Subcutaneous abdominal adipose tissue (tissue), 5 donors: ENCODE results near the gene ATP6V1A.

Experiments used
- H3K27ac ChIP-seq: one replicate; pipeline ENCODE4 v1.7.0; 2013; ENCODE audit warnings: low read depth, mild to moderate bottlenecking, inconsistent platforms, low read length, moderate library complexity
- H3K27me3 ChIP-seq, 5 donors: one replicate each; pipeline ENCODE4 v1.7.0; 2013; ENCODE audit warnings: low read length in 5 of 5, inconsistent platforms in 1 of 5; ENCODE audit not compliant: control insufficient read depth in 5 of 5, insufficient read depth in 4 of 5
- H3K36me3 ChIP-seq, 5 donors: one replicate each; pipeline ENCODE4 v1.7.0; 2013; ENCODE audit warnings: low read length in 5 of 5; ENCODE audit not compliant: control insufficient read depth in 5 of 5, insufficient read depth in 5 of 5
- H3K4me1 ChIP-seq, 5 donors: one replicate each; pipeline ENCODE4 v1.7.0; 2013; ENCODE audit warnings: low read length in 5 of 5, mild to moderate bottlenecking in 3 of 5, moderate library complexity in 1 of 5; ENCODE audit not compliant: control insufficient read depth in 5 of 5, insufficient read depth in 5 of 5
- H3K4me3 ChIP-seq, 5 donors: one replicate each; pipeline ENCODE4 v1.7.0; 2013; ENCODE audit warnings: low read length in 5 of 5, low read depth in 1 of 5
- H3K9ac ChIP-seq, 5 donors: one replicate each; pipeline ENCODE4 v1.7.0; 2013; ENCODE audit warnings: low read length in 5 of 5, mild to moderate bottlenecking in 4 of 5, moderate library complexity in 3 of 5
- H3K9me3 ChIP-seq, 5 donors: one replicate each; pipeline ENCODE4 v1.7.0; 2013; ENCODE audit warnings: low read length in 5 of 5; ENCODE audit not compliant: control insufficient read depth in 5 of 5
- donor health status: healthy.
- donor health status: healthy.
- donor health status: healthy.
- donor health status: healthy.
- donor health status: healthy.

The ATP6V1A gene

GRCh38 chr3:113719758-113720157, 27.1 kb upstream of the ATP6V1A start:
- Histone ChIP-seq H3K9me3 (no peaks in the 10 kb centered on the region), H3K27me3 (no peaks in the 10 kb centered on the region), H3K36me3 (peaks cover 15 to 34% (median 28%) of the 10 kb centered on the region in 5 donors), H3K4me1 (peaks cover 0 to 35% (median 19%) of the 10 kb centered on the region in 5 donors), H3K9ac (no peak overlapping the region), H3K27ac (no peak overlapping the region), H3K4me3 (no peak overlapping the region)

GRCh38 chr3:113721636-113722035, 25.2 kb upstream of the ATP6V1A start:
- Histone ChIP-seq H3K27ac (no peak overlapping the region), H3K36me3 (peaks cover 15 to 34% (median 28%) of the 10 kb centered on the region in 5 donors), H3K9me3 (no peaks in the 10 kb centered on the region), H3K4me1 (peaks cover 0 to 18% (median 7%) of the 10 kb centered on the region in 5 donors), H3K4me3 (no peak overlapping the region), H3K9ac (no peak overlapping the region), H3K27me3 (no peaks in the 10 kb centered on the region)

GRCh38 chr3:113728661-113729060, 18.2 kb upstream of the ATP6V1A start:
- peaks cover 0 to 8% (median 3%) of the 10 kb centered on the region in 5 donors for H3K36me3 ChIP-seq
- no peaks in the 10 kb centered on the region for H3K27me3 ChIP-seq
- H3K4me1 ChIP-seq, result no peaks in the 10 kb centered on the region

GRCh38 chr3:113730550-113730949, 16.3 kb upstream of the ATP6V1A start:
- H3K27ac ChIP-seq, result no peak overlapping the region
- H3K4me3 ChIP-seq, result no peak overlapping the region
- no peak overlapping the region for H3K9ac ChIP-seq
- no peaks in the 10 kb centered on the region for H3K9me3 ChIP-seq
- H3K4me1 ChIP-seq, result no peaks in the 10 kb centered on the region
- no peaks in the 10 kb centered on the region for H3K27me3 ChIP-seq
- H3K36me3 ChIP-seq, result peaks cover 0 to 8% (median 3%) of the 10 kb centered on the region in 5 donors

More at GRCh38 chr3:113728661-113729060, 18.2 kb upstream of the ATP6V1A start:
- no peaks in the 10 kb centered on the region for H3K9me3 ChIP-seq
- no peak overlapping the region for H3K4me3 ChIP-seq
- no peak overlapping the region for H3K9ac ChIP-seq
- H3K27ac ChIP-seq, result no peak overlapping the region

- H3K9me3 ChIP-seq, result no peaks in the 10 kb centered on the region
Measured at GRCh38 chr3:113731694-113732093, 15.1 kb upstream of the ATP6V1A start.

GRCh38 chr3:113736548-113737089, 10.2 kb upstream of the ATP6V1A start:
- H3K27me3 ChIP-seq, result no peaks in the 10 kb centered on the region
- no peaks in the 10 kb centered on the region for H3K9me3 ChIP-seq
- H3K27ac ChIP-seq, result peak overlapping the region; percentile 91
- H3K9ac ChIP-seq, result peak overlapping the region; percentile 1 to 73 (median 31)
- peaks cover 0 to 5% (median 0%) of the 10 kb centered on the region in 5 donors for H3K36me3 ChIP-seq
- no peak overlapping the region for H3K4me3 ChIP-seq
- peaks cover 0 to 25% (median 22%) of the 10 kb centered on the region in 5 donors for H3K4me1 ChIP-seq

More at GRCh38 chr3:113731694-113732093, 15.1 kb upstream of the ATP6V1A start:
- H3K27me3 ChIP-seq, result no peaks in the 10 kb centered on the region
- H3K36me3 ChIP-seq, result peaks cover 0 to 8% (median 3%) of the 10 kb centered on the region in 5 donors
- H3K4me1 ChIP-seq, result peaks cover 0 to 8% (median 5%) of the 10 kb centered on the region in 5 donors
- no peak overlapping the region for H3K9ac ChIP-seq
- H3K4me3 ChIP-seq, result no peak overlapping the region
- H3K27ac ChIP-seq, result peak overlapping the region; percentile 3

- Histone ChIP-seq H3K9me3 (no peaks in the 10 kb centered on the region), H3K36me3 (no peaks in the 10 kb centered on the region), H3K4me3 (no peak overlapping the region), H3K4me1 (peaks cover 0 to 43% (median 37%) of the 10 kb centered on the region in 5 donors), H3K9ac (no peak overlapping the region), H3K27me3 (no peaks in the 10 kb centered on the region), H3K27ac (no peak overlapping the region)
Measured at GRCh38 chr3:113741086-113741485, 5.7 kb upstream of the ATP6V1A start.

- H3K4me3 ChIP-seq, result no peak overlapping the region
- peaks cover 0 to 39% (median 32%) of the 10 kb centered on the region in 5 donors for H3K4me1 ChIP-seq
- no peaks in the 10 kb centered on the region for H3K36me3 ChIP-seq
- H3K27ac ChIP-seq, result no peak overlapping the region
- no peaks in the 10 kb centered on the region for H3K9me3 ChIP-seq
- H3K27me3 ChIP-seq, result no peaks in the 10 kb centered on the region
- H3K9ac ChIP-seq, result no peak overlapping the region
Measured at GRCh38 chr3:113741620-113742019, 5.2 kb upstream of the ATP6V1A start.

GRCh38 chr3:113743006-113743630, 3.7 kb upstream of the ATP6V1A start:
- no peak overlapping the region for H3K4me3 ChIP-seq

GRCh38 chr3:113744941-113745755, 1.7 kb upstream of the ATP6V1A start:
- Histone ChIP-seq H3K9ac (peak overlapping the region; percentile 91 to 100 (median 98)), H3K27me3 (no peaks in the 10 kb centered on the region), H3K9me3 (no peaks in the 10 kb centered on the region), H3K36me3 (no peaks in the 10 kb centered on the region), H3K27ac (peak overlapping the region; percentile 100), H3K4me1 (peaks cover 3 to 48% (median 38%) of the 10 kb centered on the region in 5 donors), H3K4me3 (peak overlapping the region; percentile 79 to 97 (median 92))

More at GRCh38 chr3:113743006-113743630, 3.7 kb upstream of the ATP6V1A start:
- no peaks in the 10 kb centered on the region for H3K9me3 ChIP-seq
- peak overlapping the region in 4 of 5 donors; percentile 12 to 99 (median 55) for H3K9ac ChIP-seq
- no peaks in the 10 kb centered on the region for H3K27me3 ChIP-seq
- H3K27ac ChIP-seq, result peak overlapping the region; percentile 100
- H3K4me1 ChIP-seq, result peaks cover 3 to 37% (median 29%) of the 10 kb centered on the region in 5 donors
- H3K36me3 ChIP-seq, result no peaks in the 10 kb centered on the region
